ENCODE measurements around the gene PPA1.
"Not testable (repeated sequence)": the region's sequence is repeated elsewhere in the genome, so short reads cannot be mapped to it uniquely, and the experiment has no call there.

The PPA1 gene

DNA sequence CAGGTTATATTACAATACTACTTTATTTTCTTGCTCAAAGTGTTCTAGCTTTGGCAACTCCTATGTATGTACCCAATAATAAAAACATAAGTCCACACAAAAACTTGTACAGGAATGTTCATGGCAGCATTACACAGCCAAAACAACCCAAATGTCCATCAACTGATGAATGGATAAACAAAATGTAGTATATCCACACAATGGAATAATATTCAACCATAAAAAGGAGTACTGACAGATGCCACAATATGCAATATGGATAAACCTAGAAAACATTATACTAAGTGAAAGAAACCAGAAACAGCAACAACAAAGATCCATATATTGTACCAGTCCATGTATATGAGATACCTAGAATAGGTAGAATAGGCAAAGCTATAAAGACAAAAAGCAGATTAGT lies 21.0 kb downstream of the PPA1 start:
- DNase-seq (ENCODE audit: low read depth) = no peak

DNA sequence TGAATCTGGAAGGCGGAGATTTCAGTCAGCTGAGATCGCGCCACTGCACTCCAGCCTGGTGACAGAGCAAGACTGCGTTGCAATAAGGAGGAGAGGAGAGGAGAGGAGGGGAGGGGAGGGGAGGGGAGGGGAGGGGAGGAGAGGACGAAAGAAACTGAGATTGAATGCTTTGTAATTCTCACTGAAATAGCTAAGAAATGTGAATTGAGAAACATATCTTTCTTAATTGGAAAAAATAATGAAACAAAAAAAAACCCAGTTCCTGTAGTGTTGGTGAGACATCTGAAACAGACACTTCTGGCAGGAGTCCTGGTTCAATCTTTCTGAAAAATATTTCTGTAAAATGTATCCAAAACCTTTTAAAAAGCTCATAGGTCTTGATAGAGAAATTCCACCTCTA lies 26.5 kb downstream of the PPA1 start:
- DNase-seq (ENCODE audit: low read depth) = no peak

DNA sequence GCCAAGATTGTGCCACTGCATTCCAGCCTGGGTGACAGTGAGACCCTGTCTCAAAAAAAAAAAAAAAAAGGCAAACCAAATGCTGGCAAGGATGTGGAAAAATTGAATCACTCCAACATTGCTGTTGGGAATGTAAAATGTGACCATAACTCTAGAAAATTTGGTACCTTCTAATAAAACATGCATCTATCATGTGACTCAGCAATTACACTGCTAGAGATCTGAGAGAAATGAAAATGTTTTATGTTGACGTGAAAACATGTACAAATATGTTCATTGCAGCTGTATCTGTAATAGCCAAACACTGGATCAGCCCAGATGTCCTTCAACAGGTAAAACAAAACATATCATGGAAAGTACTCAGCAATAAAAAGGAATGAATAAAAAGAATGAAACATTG lies 32.1 kb downstream of the PPA1 start:
- DNase-seq (ENCODE audit: low read depth) = no peak

DNA sequence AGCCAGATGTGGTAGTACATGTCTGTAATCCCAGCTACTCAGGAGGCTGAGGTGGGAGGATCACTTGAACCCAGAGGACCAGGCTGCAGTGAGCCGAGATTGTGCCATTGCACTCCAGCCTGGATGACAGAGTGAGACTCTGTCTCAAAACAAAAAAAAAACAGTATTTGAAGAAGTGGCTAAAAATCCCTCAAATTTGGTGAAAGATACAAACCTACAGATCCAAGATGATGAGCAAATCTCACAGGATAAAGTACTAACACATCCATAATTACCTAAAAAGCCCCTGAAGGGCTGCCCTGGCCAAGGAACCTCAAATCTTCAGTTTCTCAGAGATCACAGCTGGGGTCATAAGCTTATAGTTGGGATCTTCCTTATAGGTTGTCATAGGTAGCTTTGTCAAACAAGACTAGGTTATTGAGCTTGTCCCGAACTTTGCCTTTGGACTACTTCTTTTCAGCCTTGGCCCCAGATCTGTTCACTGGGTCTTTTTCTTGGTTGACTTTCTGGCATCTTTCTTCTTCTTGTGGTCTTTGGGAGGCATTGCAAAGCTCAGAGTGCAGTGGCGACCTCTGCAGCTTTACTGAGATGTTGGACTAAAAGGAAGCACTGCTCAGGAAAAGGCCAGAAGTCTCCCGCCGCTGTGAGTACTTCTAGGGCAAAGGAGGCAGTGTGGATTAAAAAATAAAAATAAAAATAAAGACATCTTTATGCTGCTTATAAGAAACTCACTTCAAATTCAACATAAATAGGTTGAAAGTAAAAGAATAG lies 34.3 kb downstream of the PPA1 start:
- no peak for DNase-seq (ENCODE audit: low read depth)

DNA sequence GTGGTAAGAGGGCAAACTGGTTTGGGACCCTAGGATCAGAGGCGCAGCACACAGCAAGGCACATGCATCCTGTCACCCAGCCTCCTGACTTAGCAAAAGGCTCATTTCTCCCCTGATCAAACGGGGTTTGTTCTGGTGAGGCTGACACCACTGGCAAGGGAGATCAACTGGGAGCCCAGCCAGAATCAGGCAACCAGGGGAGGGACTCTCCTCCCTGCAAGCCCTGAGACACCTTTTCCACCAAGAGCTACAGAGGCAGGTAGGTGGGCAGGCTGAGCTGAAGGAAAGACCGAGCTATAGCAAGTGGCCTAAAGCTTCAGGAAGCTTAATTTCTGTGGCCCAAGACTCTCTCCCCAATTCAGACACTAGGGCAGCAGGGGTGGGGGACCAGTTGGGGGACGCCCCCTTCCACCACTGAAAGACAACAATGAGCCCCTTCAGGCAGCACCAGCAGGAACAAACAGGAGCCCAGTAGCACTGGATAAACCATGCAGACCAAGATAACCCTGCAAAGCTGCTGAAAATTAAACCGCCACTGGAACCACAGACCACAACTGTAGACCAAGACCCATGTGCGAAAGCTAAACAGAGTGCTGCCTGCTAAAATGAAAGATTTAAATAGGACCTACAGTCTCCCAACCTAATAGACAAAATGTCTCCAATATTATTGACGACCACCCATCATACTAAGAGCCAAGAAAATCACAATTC lies 35.8 kb downstream of the PPA1 start:
- no peak for DNase-seq (ENCODE audit: low read depth)

DNA sequence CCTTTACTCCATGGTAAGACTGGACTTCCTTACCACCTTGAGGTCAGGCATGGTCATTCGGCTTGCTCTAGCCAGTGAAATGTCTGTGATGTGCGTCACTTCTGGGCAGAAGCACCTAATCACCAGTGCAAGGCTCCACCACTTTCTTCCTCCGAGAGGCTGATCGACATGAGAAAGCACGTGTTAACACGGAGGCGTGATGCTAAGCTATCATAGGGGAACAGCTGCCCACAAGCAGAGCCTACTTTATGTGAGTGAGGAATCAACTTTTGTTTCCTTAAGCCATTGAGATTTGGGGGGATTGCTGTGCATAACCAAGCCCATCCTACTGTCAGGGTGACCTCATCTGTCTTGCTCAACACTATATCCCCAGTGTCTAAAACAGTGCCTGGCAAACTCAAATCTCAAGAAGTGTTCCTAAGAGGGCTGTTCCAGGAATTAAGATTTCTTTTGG lies 39.8 kb downstream of the PPA1 start:
- no peak for DNase-seq (ENCODE audit: low read depth)

DNA sequence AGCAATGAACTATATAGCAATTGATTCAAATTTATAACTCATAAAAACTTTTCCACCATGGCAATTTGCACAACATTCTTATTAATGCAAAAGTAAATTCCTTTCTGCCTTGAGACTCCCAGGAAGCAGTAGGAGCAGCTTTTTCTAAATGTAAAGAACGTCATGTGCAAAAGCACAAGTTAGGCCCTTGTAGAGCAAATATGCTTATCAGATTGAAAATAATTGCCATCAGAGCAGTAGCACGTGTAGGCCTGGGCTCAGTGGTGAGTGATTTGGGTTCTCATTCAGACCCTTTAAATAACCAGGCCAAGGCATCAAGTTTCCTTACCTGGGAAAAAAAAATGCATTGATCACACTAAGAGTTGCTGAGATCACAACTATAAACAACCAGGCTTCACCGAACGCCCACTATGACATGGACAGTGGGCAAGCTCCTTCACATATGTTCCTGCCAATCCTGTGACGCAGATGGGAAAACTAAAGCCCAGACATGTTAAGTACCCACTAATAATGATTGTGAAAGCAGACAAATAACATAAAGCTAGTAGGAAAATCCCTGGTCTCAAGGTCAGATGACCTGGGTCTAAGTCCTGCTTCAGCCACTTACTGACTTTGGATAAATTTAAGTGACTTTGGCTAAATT lies 40.8 kb downstream of the PPA1 start:
- DNase-seq (ENCODE audit: low read depth) = no peak

DNA sequence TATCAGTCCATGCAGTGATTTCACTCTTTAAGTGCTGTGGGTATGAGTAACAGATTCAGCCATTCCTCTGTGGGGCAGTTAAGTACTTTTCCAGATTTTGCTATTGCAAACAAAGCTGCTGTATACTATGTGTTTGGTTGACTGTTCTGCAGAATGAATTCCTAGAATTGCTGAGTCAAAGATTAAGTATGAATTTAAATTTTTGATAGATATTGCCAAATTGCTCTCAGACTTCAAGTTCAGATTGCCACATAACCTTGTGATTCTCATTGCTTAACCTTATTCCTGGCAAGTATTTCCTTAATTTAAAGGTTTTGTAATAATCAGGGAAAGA lies 41.3 kb downstream of the PPA1 start:
- DNase-seq (ENCODE audit: low read depth) = no peak

DNA sequence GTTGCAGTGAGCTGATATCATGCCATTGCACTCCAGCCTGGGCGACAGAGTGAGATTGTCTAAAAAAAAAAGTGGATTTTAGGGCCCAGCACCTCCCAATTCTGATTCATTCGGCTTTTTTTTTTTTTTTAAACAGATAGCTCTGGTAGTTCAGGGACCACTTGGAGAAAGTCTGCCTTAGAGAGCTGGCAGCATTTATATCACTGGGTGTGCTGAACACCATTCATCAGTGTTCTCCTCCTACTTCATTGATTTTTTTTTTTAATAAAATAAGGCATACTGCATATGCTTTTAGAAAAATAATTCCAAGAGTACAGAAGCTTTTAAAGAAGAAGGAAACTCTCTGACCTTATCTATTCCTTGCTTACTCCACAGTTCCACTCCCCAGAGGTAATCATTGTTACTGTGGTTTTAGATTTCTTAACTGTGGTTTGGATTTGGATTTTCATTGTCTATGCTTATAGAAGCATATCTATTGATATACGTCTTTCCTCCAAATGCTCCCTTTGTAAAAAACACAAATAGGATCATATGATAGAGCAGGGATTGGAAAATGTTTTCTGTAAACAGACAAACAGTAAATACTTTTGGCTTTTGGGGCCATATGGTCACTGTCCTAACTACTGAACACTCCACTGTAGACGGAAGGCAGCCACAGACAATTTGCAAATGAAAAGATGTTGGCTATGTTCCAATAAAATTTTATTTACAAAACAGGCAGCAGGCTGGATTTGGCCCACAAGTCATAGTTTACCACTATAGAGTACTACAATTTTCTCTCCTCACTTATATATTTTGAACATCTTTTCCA lies 41.9 kb downstream of the PPA1 start:
- DNase-seq (ENCODE audit: low read depth) = no peak

DNA sequence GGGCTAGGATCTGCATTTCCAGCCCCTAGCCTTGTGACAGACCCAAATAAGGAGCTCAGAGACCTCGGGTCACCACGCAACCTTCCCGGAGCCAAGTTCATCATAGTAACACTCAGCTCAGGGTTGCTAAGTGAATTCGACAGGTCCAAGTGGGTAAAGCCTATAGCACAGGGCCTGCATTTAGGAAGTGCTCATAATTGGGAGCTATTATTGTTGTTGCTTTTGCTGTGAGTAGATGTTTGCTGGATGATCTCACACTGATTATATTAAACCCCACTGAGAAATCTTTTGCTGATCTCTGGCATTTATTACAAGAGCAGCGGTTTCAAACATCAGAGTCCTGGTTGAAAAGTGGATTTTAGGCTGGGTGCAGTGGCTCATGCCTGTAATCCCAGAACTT lies 42.6 kb downstream of the PPA1 start:
- no peak for DNase-seq (ENCODE audit: low read depth)

DNA sequence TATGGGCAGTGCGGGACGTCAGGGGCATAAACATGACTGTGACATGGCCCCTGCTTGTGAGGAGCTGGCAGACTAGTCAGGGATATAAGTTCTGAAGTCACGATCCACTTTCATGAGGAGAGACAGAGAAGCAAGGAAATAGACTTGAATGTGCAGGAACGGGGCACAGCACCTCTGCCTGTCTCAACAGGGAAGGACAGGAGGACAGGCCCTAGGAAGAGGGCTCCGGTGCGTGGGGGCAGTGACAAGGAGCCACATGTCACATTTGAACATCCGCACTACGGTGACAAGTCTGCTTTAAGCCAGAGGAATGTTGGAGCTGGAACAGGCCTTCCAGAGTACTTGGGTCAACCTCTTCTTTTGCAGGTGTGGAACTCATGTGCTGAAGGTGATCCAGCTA lies 43.1 kb downstream of the PPA1 start:
- no peak for DNase-seq (ENCODE audit: low read depth)

DNA sequence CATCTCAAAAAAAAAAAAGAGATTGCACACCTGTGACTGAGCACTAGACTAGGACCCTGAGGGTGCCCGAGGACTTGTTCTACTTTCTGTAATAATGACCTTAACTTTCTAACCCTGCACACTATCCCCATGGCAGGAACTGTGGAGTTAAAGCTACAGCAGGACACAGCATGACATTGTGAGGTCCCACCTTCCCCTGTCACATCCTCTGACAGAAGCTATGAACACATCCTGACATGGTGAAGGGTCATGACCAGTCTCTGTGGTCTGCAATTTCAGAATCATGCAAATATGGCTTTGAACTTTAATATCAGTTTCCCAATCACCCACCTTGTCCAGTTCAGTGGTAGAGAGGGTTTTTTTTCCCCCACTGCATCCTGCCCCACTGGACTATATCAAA lies 44.5 kb downstream of the PPA1 start:
- DNase-seq (ENCODE audit: low read depth) = no peak

DNA sequence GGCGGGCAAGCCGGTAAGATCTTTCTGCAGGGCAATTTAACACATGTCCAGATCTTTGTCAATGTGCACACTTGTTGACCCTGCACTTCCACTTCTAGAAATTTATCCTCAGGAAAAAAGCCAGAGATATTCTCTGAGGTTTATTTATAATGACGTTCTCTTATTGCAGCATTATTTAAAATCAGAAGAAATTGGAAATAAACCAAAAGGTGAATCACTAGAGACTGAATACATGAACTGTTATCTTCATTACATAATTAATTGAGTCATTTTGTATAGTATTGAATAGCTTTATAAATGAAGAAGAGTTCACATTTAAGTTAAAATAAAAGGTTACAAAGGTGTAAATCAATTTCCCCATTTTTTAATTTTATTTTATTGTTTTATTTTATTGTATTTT lies 46.7 kb downstream of the PPA1 start:
- DNase-seq (ENCODE audit: low read depth) = no peak

DNA sequence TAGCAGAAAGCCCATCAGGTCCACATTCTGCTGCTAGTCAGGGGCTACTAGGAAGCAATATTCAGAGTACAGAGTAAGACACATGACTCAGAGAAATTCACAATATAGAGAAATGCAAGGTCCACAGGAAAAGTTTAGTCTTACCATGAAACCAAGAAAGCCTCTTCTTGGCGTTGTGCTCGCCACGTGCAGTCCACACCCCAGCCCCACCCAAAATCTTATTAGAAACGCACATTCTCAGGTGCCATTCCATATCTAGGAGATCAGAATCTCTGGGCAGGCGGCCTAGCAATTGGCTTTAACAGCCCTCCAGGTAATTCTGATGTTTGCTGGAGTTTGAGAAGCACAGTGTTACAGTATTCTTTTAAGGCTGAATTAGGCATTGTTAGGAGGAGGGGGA lies 47.1 kb downstream of the PPA1 start:
- DNase-seq (ENCODE audit: low read depth) = no peak

DNA sequence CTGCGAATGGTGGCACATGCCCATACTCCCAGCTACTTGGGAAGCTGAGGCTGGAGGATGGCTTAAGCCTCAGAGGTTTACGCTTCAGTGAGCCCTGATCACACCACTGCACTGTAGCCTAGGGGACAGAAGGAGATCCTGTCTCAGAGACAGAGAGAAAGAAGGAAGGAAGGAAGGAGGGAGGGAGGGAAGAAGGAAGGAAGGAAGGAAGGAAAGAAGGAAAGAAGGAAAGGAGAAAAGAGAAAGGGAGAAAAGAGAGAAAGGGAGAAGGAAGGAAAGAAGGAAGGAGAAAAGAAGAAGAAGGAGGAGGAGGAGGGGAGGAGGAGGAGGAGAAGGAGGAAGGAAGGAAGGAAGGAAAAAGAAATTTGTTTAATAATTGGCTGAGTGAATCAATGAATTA lies 49.9 kb downstream of the PPA1 start:
- no peak for DNase-seq (ENCODE audit: low read depth)

DNA sequence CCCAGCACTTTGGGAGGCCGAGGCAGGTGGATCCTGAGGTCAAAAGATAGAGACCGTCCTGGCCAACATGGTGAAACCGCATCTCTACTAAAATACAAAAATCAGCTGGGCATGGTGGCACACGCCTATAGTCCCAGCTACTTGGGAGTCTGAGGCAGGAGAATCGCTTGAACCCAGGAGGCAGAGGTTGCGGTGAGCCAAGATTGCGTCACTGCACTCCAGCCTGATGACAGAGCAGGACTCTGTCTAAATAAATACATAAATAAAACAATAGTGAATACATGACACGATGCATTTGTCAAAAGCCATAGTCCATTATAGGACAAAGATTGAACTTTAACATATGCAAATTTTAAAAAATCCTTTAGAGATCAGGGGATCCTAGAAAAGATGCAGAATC lies 54.0 kb downstream of the PPA1 start:
- DNase-seq (ENCODE audit: low read depth) = not testable (repeated sequence)

DNA sequence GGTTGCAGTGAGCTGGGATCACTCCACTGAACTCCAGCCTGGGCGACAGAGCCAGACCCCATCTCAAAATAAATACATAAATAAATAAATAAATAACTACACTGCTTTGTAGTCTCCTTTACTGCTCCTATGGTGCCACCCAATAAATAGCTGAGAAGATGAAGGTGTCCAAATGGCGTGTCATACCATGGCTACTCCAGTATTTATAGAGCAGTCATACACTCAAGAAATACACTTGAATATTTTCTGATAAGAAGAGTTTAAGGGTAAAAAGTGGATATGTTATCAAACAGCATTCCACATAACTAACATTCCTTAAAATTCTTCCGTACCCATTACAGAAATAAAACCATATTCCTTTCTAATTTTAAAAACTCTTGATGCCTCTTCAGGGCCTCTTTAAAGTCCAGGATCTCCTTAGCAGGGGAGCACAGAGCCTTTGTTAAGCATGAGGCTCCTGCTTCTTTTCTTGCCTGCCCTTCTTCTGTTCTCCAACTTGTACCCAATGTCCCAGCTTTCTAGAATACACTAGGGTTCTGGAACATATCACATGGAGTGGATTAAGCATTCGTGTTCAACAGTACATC lies 55.0 kb downstream of the PPA1 start:
- no peak for DNase-seq (ENCODE audit: low read depth)

DNA sequence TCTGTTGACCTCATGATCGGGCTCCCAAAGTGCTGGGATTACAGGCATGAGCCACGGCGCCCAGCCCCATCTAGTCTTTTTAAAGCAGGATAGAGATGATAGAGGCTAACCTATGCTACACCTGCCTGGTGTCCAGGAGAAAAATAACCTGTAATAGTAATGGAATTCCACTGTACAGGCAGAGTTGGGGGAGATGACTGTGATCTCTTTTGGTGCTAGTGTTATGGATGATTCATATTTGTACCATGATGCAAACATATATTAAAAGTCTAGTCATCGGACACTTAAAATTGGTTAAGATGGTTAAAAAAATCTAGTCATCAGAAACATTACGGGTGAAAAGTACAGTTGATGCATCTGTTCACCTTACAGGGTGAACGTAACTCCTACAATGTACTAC lies 56.8 kb downstream of the PPA1 start:
- DNase-seq (ENCODE audit: low read depth) = no peak

DNA sequence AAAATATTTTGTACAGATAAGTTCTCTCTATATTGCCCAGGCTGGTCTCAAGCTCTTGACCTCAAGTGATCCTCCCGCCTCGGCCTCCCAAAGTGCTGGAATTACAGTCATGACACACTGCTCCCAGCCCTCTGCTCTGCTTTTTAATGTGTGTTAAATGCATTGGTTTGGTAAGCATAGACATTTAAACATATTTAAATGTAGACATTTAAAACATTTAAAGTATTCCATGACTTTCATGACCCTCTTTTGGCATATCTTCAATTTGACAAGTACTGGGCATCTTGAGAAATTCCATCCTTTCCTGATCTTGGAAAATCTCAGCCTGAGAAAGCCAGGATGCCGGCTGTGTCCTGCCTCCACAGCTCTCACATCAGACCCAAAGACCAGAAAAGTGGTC lies 57.7 kb downstream of the PPA1 start:
- DNase-seq (ENCODE audit: low read depth) = no peak

DNA sequence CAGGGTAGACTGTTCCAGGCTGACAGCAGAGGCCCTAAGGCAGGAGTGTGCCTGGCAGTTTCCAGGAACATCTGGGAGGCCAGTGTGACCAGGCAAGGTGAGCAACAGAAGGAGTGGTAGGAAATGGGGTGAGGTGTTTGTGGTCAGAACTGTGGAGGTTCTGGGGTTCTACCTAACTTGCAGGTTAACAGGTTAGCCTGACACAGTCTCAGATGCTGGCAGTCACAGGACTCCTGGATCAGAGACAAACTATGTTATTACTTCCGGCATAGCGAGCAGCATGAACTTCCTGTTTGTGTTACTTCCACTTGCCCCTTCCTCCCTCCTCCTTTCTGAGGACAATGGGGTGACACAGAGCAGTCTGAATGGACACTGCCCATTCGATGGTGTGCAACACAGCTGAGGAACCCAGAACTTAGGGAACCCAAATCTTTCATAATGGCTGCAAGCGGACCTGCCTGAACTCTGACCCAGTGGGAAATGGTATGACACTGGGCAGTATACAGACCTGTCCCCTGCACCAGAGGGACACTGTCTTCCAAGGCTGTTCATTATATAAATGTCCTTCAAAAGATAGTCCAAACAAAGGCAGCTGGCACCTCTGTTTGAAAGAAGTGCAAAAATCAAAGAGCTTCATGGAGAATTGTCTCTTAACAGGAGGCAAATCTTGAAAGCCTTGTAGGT lies 59.0 kb downstream of the PPA1 start:
- DNase-seq (ENCODE audit: low read depth) = peak; percentile 20

DNA sequence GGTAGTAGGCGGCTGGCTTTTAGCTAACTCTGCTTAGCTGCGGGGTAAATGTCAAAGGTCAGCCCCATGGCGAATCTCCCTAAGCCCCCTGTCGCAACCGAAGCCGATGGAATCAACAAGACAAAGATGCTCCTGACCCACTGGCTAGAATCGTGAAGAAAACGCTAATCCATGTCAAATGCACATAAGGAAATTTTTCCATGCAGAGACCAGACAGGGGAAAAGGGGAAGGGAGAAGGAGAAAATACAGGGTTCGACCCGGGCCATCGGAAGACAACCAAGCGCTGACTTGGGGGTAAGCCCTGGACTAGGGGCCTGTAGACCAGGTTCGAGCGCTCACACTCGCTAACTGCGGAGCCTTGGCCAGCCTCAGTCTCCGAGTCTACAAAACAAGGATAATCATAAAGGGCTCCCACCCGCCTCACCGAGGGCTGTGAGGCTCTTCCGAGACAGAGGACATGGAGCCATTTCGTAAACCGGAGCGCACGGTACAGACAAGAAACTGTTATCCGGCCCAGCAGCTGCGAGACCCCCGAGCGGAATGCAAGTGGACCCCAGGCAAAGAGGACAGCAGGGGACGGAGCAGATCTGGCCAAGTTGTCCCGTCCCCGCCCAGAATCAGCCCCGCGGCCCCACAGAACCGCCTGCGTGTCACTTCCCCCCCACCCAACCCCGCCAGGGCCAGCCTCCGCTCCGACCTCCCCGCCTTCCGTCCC lies 63.4 kb downstream of the PPA1 start:
- no peak for DNase-seq (ENCODE audit: low read depth)
